HG03066 (cell line): ENCODE data around the gene ENO3.

Experiments used
- ATAC-seq: cut with Tn5 transposase; IDR thresholded peaks from one replicate; pipeline ENCODE4 v1.9.1; 2021; ENCODE audit warnings: low read depth; ENCODE audit not compliant: unreplicated experiment

ENO3 gene

GRCh38 chr17:4972322-4972721, 21.4 kb downstream of the ENO3 start:
- no peak for ATAC-seq

- no peak for ATAC-seq
Measured at GRCh38 chr17:4972752-4973151, 21.8 kb downstream of the ENO3 start.

- no peak for ATAC-seq
Measured at GRCh38 chr17:4973256-4974114, 22.6 kb downstream of the ENO3 start.

GRCh38 chr17:4974115-4974670, 23.3 kb downstream of the ENO3 start:
- ATAC-seq, result no peak

- no peak for ATAC-seq
Measured at GRCh38 chr17:4978726-4979125, 27.8 kb downstream of the ENO3 start.

- ATAC-seq, result no peak
Measured at GRCh38 chr17:4980644-4981216, 29.8 kb downstream of the ENO3 start.

GRCh38 chr17:4982305-4982704, 31.4 kb downstream of the ENO3 start:
- no peak for ATAC-seq

GRCh38 chr17:4986403-4986802, 35.5 kb downstream of the ENO3 start:
- no peak for ATAC-seq

GRCh38 chr17:4986951-4987766, 36.2 kb downstream of the ENO3 start, which contains the start of gene CAMTA2:
Gene CAMTA2, minus strand, starts transcription at chr17:4987675. Its CDS starts 1,453 bp downstream, at chr17:4986222.
- peak; percentile 80 for ATAC-seq

- ATAC-seq, result peak; percentile 32
Measured at GRCh38 chr17:4987767-4988567, 37.0 kb downstream of the ENO3 start.

- no peak for ATAC-seq
Measured at GRCh38 chr17:4994081-4994595, 43.2 kb downstream of the ENO3 start.

- peak; percentile 84 for ATAC-seq
Measured at GRCh38 chr17:4997302-4998026, 46.5 kb downstream of the ENO3 start, which contains the start of the genes INCA1 and KIF1C. Gene INCA1, minus strand, starts transcription at chr17:4997522. Its CDS starts 3,085 bp downstream, at chr17:4994437. Gene KIF1C, plus strand, starts transcription at chr17:4997950. Its CDS starts 2,297 bp downstream, at chr17:5000247.

- peak; percentile 20 for ATAC-seq
Measured at GRCh38 chr17:4998027-4998731, 47.3 kb downstream of the ENO3 start.

- no peak for ATAC-seq
Measured at GRCh38 chr17:4998732-4999429, 48.0 kb downstream of the ENO3 start.

- no peak for ATAC-seq
Measured at GRCh38 chr17:4999430-5000093, 48.6 kb downstream of the ENO3 start.

GRCh38 chr17:5000237-5000639, 49.3 kb downstream of the ENO3 start:
- no peak for ATAC-seq

GRCh38 chr17:5002121-5002788, 51.3 kb downstream of the ENO3 start:
- ATAC-seq, result no peak
